ENCODE measurements around the gene SLC39A10.
"Not testable (repeated sequence)": the region's sequence is repeated elsewhere in the genome, so short reads cannot be mapped to it uniquely, and the experiment has no call there.

SLC39A10 gene

DNA sequence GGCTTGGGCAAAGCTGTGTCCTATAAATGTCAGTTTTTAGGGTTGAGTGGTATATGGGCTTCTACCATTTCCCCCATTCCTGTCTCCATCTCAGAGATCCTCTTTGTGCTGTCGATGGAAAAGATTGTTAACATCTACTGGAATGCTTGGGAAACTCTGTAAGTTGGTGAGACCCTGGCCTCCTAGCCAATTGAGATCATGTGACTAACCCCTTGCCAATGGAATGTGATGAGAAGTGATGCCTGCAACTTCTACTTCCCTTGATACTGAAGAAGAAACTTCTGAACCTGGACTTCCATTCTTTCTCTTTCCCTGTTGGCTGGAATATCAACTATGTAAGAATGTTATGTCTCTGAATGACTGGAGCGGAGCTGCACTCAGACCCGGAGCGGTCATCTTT, 14.5 kb downstream of the SLC39A10 start:
- DNase-seq (ENCODE audit: low read depth in 2 of 2) = no peak

DNA sequence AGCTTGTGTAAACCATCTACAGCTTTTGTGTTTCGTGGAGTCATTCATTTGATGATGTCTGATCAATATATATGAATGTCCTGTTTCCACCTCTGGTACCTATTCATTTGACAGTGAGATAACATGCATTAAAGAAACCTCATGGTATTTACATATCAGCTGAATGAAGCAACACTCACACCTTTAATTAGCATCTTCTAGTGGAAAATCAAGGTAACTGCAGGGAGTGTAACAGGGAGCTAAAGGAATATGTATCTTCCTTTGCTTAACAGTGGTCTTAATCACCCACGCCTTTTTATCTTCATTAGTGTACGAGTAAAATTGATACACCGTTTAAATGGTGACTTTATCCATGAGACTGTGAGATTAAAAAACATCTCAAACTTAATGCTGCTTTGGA, 15.6 kb downstream of the SLC39A10 start:
- DNase-seq (ENCODE audit: low read depth in 2 of 2) = no peak

DNA sequence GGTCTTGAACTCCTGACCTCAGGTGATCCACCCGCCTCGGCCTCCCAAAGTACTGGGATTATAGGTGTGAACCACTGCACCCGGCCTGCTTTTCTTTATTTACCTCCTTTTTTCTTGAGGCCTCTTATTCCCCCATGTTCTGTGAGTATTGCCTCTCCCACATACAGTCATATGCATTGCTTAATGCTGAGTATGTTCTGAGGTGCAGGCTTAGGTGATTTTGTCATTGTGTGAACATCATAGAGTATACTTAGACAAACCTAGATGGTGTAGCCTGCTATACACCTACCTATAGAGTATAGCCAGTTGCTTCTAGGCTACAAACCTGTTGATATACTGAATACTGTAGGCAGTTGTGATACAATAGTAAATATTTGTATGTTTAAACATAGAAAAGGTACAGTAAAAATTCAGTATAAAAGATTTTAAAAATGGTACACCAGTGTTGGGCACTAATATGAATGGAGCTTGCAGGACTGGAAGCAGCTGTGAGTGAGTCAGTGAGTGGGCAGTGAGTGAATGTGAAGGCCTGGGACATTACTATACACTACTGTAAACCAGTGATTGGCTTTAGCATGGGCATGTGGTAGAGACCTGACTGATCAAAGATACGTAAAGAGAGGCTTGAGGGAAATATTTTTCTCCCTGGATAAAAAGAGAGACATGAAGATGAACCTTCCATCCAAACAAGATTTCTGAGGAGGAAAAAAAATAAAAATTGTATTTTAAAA, 17.6 kb downstream of the SLC39A10 start:
- no peak for DNase-seq (ENCODE audit: low read depth in 2 of 2)

DNA sequence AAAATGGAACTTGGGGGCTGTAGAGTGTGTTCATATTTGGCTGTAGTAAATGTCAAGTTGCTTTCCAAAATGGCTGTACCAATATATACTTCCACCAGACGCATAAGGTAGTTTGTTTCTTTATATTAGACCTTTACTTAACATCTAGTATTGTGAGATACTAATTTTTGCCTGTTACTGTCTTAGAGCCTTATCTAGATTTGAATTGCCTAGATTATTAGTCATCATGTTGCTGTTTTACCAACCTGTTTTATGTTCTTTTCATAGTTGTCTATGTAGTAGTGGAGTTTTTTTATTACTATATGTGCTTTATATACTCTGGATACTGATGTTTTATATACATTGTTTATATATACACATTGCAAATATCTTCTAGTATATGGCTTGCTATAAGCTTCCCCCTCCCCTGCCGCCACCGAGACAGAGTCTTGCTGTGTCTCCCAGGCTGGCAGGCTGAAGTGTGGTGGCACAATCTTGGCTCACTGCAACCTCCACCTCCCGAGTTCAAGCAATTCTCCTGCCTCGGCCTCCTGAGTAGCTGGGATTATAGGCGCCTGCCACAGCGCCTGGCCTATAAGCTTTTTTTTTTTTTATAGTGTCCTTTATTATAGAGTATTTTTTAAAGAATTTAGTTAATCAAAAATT, 18.9 kb downstream of the SLC39A10 start:
- no peak for DNase-seq (ENCODE audit: low read depth in 2 of 2)

DNA sequence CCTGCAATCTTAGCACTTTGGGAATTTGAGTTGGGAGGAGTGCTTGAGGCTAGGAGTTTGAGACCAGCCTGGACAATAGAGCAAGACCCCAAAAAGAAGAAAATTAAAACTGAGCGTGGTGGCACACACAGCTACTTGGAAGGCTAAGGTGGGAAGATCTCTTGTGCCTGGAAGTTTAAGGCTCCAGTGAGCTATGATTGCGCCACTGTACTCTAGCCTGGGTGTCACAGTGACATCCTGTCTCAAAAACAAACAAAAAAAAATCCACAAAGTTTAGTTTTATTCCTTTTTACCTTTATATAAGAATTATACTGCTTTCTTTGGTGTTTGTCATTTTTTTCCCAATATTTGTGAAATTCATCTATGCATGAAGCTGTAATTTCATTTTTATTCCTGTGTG, 20.3 kb downstream of the SLC39A10 start:
- no peak for DNase-seq (ENCODE audit: low read depth in 2 of 2)

DNA sequence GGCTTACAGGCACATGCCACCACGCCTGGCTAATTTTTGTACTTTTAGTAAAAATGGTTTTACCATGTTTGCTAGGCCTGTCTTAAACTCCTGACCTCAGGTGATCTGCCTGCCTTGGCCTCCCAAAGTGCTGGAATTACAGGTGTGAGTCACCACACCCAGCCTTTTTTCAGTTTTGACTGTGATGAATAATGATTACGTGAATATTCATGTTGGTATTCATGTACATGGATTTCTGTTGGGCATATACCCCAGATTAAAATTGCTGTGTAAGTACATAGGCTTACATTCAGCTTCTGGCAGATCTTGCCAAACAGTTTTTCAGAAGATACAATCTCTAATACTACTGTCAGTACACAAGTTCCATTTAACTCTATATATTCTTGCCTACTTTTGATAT, 20.9 kb downstream of the SLC39A10 start:
- DNase-seq (ENCODE audit: low read depth in 2 of 2) = no peak

DNA sequence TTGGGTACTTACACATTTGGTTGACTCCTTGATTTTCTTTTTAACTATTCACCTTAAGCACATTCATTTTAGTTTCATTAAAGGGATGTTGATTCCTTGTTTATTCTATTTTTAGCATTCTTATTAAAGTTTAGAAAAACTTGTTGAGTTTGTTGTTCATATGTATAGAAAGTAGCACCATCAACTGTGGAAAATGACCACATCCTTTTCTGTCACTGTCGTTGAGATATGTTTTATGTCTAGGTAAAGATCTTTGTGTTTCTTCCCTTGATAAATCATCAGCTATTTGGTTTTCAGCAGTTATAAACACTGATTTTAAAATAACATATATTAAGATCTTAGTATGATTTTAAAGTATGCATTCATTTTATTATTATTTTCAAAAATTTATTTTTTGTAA, 25.1 kb downstream of the SLC39A10 start:
- no peak for DNase-seq (ENCODE audit: low read depth in 2 of 2)

DNA sequence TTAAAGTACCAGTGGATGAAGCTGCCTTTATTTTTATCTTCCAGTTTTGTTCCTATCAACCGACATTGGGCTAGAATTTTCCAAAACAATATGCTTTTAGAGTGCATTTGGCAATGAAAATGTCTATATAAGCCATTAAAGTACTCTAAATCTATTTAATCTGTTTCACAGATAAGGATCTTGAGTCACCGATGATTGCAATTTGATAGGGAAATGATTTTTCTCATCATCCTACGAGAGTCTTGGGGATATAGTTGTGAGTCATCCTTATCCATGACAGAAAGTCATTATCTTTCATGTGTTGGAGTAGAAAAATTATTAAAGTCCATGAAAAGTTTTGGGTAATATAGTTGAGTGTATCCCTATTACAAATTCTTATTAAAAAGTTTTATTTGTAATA, 26.1 kb downstream of the SLC39A10 start:
- DNase-seq (ENCODE audit: low read depth in 2 of 2) = no peak

DNA sequence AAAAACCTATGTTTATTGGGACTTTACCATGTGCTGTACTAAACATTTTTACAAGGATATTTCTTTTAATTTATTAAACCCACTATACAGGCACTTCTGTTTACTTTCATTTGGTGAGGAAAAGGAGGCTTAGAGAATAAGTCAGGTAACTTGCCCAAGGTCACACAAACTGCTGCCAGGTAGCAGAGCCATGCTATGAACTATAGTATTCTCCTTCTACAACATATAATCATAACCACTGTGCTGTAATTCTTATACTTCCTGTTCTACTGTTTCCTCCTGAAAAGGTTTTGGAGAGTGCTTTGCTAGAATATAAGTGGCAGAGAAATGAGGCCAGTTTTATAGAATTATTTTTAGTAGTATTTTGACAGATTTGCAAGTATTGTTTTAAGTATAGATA, 29.5 kb downstream of the SLC39A10 start:
- DNase-seq (ENCODE audit: low read depth in 2 of 2) = no peak

DNA sequence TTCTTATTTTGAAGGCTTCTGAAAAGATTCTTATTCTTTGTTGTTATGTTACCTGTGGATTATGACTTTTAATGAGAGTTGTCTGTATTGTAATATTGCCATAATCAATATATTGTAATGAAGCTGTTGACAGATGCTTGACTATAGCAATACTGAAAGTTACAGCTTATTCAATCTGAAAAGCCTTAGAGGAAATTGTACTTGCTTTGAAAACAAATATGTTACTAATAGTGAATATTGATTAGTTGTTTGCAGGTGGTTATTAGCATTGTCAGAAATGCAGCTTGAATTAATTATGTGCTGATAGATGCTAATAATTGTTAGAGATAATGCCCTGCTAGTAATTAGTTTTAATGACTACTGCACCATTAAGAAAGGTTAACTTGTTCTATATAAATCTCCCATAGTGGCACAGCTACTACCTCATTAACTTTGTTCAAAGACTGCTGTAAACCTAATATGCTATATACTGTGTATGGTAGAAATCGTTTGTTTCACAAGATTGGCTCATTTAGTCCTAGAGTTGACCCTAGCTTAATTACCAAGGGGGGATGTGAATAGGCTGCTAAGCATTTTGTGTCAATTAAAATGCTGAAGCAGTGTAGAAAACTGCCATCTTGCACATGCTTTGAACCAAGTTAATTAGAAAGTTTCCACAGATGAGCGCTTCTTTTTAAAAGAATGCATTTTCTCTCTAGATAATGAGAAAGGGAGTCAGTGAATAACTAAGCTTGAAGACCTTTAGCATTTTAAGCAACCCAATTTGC, 30.5 kb downstream of the SLC39A10 start:
- no peak for DNase-seq (ENCODE audit: low read depth in 2 of 2)

DNA sequence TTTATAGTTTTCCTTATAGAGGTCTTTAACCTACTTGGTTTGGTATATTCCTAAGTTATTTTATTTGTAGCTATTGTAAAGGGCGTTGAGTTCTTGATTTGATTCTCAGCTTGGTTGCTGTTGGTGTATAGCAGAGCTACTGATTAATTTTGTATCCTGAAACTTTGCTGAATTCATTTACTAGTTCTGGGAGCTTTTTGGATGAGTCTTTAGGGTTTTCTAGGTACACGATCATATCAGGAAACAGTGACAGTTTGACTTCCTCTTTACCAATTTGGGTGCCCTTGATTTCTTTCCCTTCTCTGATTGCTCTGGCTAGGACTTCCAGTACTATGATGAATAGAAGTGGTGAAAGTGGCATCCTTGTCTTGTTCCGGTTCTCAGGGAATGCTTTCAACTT, 35.5 kb downstream of the SLC39A10 start:
- DNase-seq (ENCODE audit: low read depth in 2 of 2) = not testable (repeated sequence)

DNA sequence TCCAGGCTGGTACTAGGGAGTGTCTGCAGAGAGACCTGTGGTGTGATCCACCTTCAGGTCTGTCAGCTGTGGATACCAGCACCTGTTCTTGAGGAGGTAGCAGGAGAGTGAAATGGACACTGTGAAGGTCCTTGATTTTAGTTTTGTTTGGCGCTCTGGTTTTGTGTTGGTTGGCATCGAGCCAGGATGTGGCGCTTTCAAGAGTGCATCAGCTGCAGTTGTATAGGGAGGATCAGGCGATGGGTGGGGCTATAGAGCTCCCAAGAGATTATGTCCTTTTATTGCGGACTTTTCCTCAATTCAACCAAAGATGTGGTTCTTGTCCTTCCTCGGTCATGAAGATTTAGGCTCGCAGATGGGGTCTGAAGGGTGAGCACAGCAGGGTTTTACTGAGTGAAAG, 37.5 kb downstream of the SLC39A10 start:
- no peak for DNase-seq (ENCODE audit: low read depth in 2 of 2)

DNA sequence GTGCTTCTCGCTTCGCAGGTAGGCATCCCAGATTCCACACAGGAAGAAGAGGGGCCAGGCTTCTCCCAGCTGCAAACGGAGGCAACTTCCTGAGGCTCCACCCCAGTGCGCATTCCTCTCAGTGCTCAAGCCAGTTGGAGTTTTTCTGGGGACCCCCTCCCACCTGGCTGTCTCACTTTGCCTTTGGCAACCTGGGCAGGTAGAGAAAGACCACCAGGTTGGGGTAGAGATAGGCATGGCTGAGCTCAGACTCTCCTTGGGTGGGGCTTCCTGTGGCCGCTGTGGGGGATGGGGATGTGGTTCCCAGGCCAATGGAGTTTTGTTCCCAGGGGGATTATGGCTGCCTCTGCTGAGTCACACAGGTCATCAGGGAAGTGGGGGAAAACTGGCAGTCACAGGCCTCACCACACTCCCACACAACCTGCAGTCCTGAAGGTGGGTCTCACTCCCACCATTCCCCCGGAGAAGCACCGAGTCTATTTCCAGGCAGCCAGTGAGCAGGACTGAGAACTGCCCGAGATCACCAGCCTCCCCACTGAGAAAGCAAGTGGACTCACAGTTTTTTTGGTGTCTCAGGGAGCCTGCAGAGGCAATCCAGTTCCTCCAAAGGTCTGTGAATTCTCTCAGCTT, 38.1 kb downstream of the SLC39A10 start:
- no peak for DNase-seq (ENCODE audit: low read depth in 2 of 2)

DNA sequence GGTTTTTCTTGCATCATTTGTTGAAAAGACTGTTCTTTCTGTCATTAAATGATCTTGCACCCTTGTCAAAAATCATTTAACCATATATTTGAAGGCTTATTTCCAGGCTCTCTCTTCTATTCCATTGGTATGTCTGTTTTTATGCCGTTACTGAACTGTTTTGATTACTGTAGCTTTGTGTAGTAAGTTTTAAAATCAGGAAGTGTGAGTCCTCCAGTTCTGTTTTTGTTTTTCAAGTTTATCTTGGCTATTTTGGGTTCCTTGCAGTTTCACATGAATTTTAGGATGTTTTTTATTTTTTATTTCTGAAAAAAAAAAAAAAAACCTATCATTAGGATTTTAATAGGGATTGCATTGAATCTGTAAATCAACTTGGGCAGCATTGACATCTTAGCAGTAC, 39.0 kb downstream of the SLC39A10 start:
- no peak for DNase-seq (ENCODE audit: low read depth in 2 of 2)

DNA sequence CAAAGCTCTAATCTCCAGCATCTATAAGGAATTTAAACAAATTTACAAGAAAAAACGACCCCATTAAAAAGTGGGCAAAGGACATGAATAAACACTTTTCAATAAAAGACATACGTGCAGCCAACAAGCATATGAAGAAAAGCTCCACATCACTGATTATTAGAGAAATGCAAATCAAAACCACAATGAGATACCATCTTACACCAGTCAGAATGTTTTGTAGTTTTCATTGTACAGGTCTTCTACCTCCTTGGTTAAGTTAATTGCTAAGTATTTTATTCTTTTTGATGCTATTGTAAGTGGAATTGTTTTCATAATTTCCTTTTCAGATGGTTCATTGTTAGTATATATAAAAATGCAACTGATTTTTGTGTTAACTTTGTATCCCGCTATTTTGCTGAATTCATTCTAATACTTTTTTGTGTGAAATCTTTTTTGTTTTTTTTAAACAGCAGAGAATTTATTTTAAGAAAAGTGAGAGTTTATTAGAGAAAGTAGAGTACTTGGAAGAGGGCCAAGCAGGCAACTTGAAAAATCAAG, 40.7 kb downstream of the SLC39A10 start:
- DNase-seq (ENCODE audit: low read depth in 2 of 2) = no peak

DNA sequence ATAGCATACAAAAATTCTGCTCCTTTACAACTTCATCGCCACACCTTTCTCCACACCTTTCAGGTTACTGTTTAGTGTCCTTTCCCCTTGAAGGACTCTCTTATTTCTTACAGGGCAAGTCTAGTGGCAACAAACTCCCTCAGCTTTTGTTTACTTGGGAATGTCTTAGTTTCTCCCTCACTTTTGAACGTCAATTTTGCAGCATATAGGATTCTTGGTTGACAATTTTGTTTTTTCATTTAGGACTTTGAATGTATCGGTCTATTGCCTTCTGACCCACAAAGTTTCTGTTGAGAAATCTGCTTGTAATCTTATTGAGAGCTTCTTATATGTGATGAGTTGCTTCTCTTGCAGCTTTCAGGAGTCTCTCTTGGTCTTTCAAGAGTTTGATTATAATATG, 43.5 kb downstream of the SLC39A10 start:
- no peak for DNase-seq (ENCODE audit: low read depth in 2 of 2)

DNA sequence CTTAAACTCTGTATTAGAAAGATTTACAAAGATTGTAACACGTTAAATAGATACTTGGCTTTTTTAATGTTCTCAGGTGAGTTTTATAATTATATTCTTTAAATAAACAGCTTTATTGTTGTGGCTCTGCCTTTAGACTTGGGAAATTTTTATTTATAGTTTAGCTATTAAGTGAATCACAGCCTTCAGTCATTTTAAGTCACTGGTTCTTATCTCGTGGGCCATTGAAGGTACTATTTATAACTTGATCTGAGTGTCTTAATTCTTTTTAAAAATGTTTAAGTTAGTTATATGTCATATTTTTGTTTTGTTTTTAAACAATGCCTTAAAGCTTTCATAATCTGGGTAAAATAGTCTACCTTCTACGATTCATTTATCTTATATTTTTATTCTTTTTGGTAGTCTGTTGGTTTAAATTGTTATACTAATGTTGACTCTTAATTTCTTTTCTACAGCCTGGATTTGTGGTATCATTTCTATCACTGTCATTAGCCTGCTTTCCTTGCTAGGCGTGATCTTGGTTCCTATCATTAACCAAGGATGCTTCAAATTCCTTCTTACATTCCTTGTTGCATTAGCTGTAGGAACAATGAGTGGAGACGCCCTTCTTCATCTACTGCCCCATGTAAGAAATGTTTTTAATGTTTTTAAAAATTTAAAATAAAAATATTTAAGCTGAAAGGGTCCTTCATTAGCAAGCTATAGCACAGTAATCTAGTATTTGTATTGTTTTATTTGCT, 49.3 kb downstream of the SLC39A10 start:
- no peak for DNase-seq (ENCODE audit: low read depth in 2 of 2)

DNA sequence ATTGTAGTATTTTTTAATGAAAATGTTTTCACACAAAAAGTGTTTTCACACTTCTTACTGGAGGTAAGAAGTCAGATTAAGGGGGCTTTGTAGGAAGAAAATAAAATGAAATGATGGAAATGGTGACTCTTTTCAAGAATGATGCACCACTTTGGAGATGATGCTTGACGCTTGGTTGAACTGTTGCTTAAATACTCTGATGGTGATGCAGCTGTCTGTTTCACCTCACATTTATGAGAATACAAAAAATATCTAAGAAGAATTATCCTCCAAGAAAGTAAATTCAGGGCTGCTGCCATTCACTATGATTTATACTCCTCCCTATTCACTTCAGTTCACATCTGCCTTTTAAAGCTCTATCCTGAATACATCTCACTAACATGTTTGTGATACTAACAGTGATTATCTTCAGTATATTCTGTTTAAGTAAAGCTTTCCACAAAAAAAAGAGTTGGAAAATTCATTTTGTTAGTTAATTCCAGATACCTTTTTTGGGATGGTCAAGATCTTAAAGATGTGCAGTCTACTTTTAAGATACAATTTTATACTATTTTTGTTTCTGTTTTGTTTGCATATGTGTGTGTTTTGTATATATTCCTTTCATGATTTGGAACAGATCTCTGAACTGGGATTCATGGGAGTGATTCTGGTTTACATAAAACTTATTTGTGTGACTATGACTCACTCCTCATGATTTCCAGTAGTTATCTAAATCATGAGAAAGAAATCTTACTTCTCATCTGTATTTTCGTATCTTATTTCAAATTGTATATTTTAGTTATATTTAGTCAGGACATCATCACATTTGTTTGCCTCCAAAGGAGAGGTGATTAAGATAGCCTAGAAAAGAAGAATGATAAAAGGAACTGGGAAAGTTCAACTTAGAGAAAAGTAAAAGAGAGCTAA, 53.1 kb downstream of the SLC39A10 start:
- no peak for DNase-seq (ENCODE audit: low read depth in 2 of 2)

DNA sequence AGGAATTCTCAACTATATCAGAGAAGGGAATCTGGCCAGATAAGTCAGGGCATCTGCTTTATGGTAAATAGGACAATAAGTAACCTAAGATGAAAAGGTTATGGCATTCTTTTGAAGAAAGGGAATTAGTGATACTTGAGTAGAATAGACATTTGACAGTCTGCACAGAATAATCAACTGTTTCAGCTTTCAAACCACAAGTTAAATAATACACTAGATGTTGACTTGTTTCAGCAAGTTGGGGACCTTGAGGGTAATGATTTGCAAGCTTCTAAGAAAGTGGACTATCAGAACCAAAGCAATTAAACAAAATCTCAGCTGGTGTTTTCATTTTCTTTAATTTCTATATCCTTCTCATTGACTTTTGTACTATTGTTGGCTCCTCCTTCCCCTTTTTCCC, 54.5 kb downstream of the SLC39A10 start:
- no peak for DNase-seq (ENCODE audit: low read depth in 2 of 2)

DNA sequence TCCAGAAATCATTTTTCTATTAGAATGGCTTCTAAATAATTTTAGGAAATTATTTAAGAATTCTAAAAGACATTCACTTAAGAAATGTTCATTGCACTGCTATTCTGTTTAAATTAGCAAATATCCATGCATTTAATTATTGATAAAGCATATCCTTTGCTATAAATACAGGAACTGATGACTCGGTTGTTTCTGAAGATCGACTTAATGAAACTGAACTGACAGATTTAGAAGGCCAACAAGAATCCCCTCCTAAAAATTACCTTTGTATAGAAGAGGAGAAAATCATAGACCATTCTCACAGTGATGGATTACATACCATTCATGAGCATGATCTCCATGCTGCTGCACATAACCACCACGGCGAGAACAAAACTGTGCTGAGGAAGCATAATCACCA, 59.4 kb downstream of the SLC39A10 start:
- no peak for DNase-seq (ENCODE audit: low read depth in 2 of 2)

DNA sequence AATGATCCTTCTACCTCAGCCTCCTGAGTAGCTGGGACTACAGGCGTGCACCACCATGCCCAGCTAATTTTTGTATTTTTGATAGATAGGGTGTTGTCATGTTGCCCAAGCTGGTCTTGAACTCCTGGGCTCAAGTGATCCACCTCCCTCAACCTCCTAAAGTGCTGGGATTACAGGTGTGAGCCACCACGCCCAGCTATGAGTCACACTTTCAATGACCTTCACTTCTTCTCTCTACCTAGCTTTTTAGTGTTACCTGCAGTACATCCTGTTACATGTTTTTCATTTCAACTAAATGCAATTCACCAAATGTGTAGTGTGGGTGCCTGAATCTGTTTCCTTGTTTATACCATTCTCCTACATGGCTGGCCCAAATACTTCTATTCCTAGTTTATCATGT, 64.0 kb downstream of the SLC39A10 start:
- DNase-seq (ENCODE audit: low read depth in 2 of 2) = no peak

Data from stimulated activated CD8-positive, alpha-beta memory T cell treated with anti-CD3 and anti-CD28 coated beads, Interleukin-2, amount 100 ng/mL, for 1 hour (primary cell).